ENCODE measurements around the gene PPP2R2C.

PPP2R2C gene

GRCh38 chr4:6469144-6469543, 3.3 kb downstream of the PPP2R2C start:
- no peak for DNase-seq (ENCODE audit: low spot score)

- no peak for DNase-seq (ENCODE audit: low spot score)
Measured at GRCh38 chr4:6468376-6468775, 4.0 kb downstream of the PPP2R2C start.

- DNase-seq (ENCODE audit: low spot score): no peak
Measured at GRCh38 chr4:6467600-6467999, 4.8 kb downstream of the PPP2R2C start.

- DNase-seq (ENCODE audit: low spot score): no peak
Measured at GRCh38 chr4:6466756-6467381, 5.5 kb downstream of the PPP2R2C start.

DNA sequence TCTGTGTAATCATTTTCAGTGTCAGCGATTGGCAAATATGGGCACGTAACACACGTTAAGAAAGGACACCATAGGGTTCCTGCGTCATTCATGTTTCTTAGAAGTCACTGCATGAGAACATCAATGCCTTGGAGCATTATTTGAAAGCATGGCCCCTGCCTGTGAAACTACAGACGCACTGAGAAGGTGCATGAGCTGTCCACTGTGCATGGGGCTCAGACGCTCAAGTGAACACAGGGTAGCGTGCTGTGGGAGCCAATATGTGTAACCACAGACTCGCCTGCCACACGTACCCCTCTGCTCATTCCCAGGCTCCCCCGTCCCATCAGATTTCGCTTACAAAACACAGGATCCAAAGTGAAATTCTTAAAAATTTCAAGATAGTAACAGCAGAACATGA, 6.5 kb downstream of the PPP2R2C start:
- no peak for DNase-seq (ENCODE audit: low spot score)

DNA sequence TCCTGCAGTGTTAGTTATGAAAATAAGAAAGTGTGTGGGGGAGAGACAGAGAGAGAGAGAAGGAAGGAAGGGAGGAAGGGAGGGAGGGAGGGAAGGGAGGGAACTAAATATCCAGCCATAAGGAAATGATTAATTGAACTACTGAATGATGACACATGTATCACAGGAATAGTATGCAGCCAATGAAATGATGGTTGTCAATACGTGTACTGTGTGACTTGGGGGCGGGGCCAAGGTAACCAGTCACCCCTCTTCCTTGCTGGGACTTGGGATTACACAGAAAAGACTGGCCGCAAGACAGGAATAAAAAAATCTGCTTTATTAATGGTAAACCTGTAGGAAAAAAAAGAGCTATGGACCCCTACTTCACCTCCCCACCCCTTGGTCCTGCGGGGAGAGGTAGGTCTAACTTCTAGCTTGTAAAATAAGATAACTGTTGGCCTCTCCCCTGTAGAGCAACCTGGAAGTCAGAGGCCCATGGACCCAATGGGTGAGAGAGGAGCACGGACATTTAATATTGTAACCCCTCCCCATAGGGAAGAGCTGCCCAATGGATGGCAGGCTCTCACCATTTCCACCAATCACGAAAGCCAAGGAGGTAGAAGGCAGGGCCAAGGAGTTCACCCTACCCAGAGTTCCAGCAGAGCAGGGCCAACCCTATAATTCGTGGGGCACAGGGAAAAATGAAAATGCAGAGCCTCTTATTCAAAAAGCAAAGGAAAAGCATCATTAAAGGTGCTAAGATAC, 7.4 kb downstream of the PPP2R2C start:
- DNase-seq (ENCODE audit: low spot score): no peak

DNA sequence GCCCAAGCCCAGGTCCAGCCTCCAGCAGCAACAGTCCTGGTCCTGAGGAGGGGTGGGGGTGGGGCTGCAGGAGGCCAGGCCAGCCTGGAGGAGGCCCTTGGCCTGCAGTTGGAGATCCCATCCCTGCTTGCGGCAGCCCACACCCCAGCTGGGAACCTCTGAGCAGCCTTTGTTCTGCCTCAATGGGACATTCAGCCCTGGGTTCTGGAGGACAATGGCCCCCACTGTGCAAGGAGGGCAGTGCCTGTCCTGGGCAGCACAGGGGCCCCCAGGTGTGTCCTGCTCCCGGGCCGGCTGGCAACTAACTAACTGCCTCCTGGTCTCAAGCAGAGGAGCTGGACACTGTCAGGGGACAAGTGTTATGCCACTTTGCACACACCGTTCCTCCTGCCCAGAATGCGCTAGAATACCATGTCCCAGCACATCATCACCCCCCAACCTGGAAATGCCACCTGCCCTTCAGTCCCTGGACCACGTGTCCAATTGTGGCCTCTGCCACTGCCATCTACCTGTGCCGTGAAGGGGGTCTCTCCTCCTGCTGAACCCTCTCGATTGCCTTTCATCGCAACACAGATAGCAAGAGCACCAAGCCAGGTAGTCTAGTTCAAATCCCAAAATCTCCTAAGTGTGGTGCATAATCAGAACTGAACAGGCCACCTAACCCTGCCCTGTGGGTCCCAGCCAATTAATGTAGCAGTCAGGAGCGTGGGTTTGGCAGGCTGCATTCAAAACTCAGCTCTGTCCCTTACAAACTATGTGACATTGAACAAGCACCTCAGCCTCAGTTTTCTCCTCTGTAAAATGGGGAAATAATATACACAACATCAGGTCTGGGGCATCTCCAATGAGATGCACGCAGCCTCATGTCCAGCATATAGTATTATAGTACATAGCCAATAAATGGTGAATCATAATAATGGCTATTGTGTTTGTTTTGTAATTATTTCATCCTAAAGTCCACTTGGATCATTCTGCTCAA, 8.8 kb downstream of the PPP2R2C start:
- no peak for DNase-seq (ENCODE audit: low spot score)

DNA sequence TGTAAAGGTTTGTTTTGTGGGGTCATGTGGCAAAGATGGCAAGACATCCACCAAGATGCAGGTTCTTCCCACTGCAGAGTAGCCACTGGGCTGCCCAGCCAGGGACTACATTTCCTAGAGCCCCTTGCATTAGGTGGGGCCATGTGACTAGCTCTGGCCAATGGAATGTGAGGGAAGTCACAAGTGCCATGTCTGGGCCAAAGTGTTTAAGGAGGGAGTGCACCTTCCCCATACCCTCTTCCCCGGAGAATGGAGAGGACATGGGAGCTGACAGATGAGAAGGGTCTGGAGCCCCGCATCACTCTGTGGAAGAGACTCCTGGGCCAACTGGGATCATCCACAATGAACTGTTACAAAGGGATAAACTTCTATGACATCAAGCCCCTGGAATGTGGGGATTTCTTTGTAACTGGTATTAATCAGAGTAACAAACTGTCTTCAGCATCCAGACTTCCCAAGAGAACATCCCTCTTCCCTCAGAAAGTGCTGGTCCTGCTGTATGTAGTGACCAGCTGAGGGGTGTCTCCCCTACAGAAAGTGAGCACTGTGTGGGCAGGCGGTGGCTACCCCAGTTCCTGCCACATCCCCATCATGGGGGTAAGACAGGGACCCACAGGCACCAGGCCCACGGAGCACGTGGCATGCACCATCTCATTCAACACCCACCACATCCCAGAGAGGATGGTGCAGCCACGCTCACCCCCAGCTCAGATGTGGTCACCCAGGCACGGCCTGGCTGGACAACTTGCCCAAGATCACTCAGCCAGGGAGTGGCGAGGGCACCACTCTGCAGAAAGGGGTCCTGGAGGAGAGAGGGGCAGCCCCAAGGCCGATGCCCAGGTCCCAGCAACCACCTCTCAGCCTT, 10.9 kb downstream of the PPP2R2C start:
- no peak for DNase-seq (ENCODE audit: low spot score)

DNA sequence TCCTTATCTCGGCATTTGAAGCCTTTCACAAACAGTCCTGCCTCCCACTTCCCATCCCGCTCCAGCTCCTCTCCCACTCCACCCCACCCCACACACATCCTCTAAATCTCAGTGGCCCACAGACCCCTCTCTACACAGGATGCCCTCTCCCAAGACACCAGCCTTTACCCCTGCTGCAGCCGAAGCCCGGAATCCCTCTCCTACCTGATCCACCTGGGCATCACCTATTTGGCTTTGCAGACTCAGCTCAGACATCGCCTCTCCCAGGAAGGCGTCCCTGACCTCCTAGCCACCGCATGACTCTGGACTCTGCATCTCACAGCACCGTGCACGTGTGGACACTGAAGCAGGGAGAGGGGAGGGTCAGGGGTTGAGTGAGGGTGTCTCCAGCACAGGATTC, 11.5 kb downstream of the PPP2R2C start:
- DNase-seq (ENCODE audit: low spot score): no peak

DNA sequence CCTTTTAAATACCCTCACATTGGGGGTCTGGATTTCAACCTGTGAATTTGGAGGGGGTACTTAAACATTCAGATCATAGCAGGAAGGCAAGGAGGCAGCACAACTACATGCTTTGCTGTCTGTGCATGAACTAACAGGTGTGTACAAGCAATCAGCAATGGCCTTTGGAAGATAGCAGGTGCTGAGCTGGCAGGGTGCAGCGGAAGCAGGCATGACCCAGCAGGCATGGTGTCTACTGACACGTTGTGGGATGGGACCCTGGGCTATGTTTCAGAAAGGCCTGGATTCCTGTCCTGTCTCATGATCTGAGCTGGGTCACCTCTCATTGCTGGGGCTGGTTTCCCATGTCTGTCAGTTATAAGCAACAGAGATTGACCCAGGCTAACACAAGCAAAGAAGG, 13.9 kb downstream of the PPP2R2C start:
- no peak for DNase-seq (ENCODE audit: low spot score)

GRCh38 chr4:6456450-6456849, 16.0 kb downstream of the PPP2R2C start:
- no peak for DNase-seq (ENCODE audit: low spot score)

GRCh38 chr4:6454112-6454910, 18.1 kb downstream of the PPP2R2C start:
- DNase-seq (ENCODE audit: low spot score): no peak

GRCh38 chr4:6453688-6453990, 18.8 kb downstream of the PPP2R2C start:
- DNase-seq (ENCODE audit: low spot score): no peak

- no peak for DNase-seq (ENCODE audit: low spot score)
Measured at GRCh38 chr4:6452897-6453687, 19.3 kb downstream of the PPP2R2C start.

GRCh38 chr4:6452116-6452896, 20.1 kb downstream of the PPP2R2C start:
- DNase-seq (ENCODE audit: low spot score): no peak

DNA sequence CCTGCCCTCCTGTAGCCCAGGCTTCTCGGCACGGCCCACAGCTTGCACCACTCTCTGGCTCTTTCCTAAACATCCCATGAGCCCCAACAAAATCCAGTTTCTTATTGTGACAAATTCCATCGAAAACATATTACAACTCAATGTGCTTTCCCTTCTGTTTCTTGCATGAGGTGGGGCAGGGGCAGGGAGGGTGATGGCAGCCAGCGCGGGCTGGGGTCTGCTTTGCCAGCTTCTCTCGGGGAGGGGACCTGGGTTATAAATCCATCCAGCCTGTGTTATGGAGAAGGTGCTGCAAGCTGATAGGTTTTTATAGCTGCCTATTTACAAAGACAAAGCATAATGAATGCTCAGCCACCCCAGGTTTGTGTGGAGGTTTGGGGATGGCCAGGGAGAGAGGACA, 21.1 kb downstream of the PPP2R2C start:
- no peak for DNase-seq (ENCODE audit: low spot score)

DNA sequence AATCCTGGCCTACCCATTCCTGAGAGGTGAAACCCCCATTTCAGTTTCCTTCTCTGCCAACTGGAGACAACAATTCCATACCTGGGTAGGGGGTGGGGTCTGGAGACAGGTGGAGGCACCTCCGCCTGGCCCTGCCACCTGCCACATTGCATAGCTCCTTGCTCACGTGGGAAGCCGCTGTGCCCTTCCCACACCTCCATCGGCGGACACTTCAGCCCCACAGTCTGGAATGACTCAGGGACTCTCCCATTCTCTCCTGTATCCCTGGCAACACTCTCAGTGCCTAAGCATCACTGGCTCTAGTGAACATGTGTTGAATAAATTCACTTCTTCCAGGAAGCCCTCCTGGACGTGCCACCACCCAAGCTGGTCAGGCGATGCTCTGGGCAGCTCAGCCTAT, 21.7 kb downstream of the PPP2R2C start:
- no peak for DNase-seq (ENCODE audit: low spot score)

GRCh38 chr4:6449746-6450369, 22.6 kb downstream of the PPP2R2C start:
- no peak for DNase-seq (ENCODE audit: low spot score)

GRCh38 chr4:6449335-6449734, 23.1 kb downstream of the PPP2R2C start:
- no peak for DNase-seq (ENCODE audit: low spot score)

All from CD4-positive, alpha-beta T cell treated with Interleukin-2 at 100 ng/mL for 4 hours (primary cell).